Upper lobe of right lung (tissue), 1 donor: ENCODE results near the gene STRBP. TPM values are rescaled to one million over a fixed set of nuclear protein-coding genes. Genes with fewer than 3 reads are reported as not detected.
"Not testable (repeated sequence)": the region's sequence is repeated elsewhere in the genome, so short reads cannot be mapped to it uniquely, and the experiment has no call there.

ENCODE experiments used
- ATAC-seq: fragments of 200-7000 bp; cut with Tn5 transposase; one replicate; pipeline ENCODE4 v1.9.1; 2020; ENCODE audit warnings: mild to moderate bottlenecking, moderate library complexity
- DNase-seq: peaks from one replicate; pipeline ENCODE4 v3.0.0-alpha.2; 2020
- H3K27ac ChIP-seq: fragments of 200-600 bp; one replicate; pipeline ENCODE4 v1.8.0; 2022
- H3K27me3 ChIP-seq: fragments of 200-600 bp; one replicate; pipeline ENCODE4 v1.8.0; 2022; ENCODE audit warnings: mild to moderate bottlenecking
- H3K36me3 ChIP-seq: fragments of 200-600 bp; one replicate; pipeline ENCODE4 v1.8.0; 2022
- H3K4me1 ChIP-seq: fragments of 200-600 bp; one replicate; pipeline ENCODE4 v1.8.0; 2022
- H3K4me3 ChIP-seq: fragments of 200-600 bp; one replicate; pipeline ENCODE4 v1.8.0; 2022; ENCODE audit warnings: mild to moderate bottlenecking
- H3K9me3 ChIP-seq: fragments of 200-600 bp; one replicate; pipeline ENCODE4 v1.8.0; 2022
- CTCF ChIP-seq: fragments of 200-600 bp; IDR thresholded peaks from one replicate; pipeline ENCODE4 v1.8.0; 2022; ENCODE audit warnings: antibody characterized with exemption
- intact Hi-C: fragments of 100-400 bp; cut with DNase I; formaldehyde crosslinking; loops from one replicate; pipeline ENCODE4 v1.11.0; 2022
- total RNA-seq: library from RNA; stranded (reverse); fragmentation: NEBNext Ultra II Directional; extraction: Animal tissue kit (Norgen Biotek cat#: 25700); gene quantifications from one replicate; pipeline ENCODE4 v1.2.1, GENCODE V29; 2021
- donor health status: DM: no; HTN: yes; CAD: no; lungs with severe emphysema.

The STRBP gene
- total RNA-seq, 1 donor from 2014 or later = 24.7 TPM

- no peak overlapping the region for H3K4me3 ChIP-seq
- DNase-seq = no peak
- H3K27me3 ChIP-seq = no peaks in the 10 kb centered on the region
- no peak overlapping the region for H3K27ac ChIP-seq
- no peaks in the 10 kb centered on the region for H3K4me1 ChIP-seq
- H3K36me3 ChIP-seq = no peaks in the 10 kb centered on the region
- intact Hi-C loops = no loop called here
- H3K9me3 ChIP-seq = no peaks in the 10 kb centered on the region
- ATAC-seq = no peak
- no peak for TF ChIP-seq CTCF
Observed at GRCh38 chr9:123302348-123303214, 34.2 kb upstream of the STRBP start.

- H3K9me3 ChIP-seq, H3K4me1 ChIP-seq, H3K27ac ChIP-seq, H3K4me3 ChIP-seq, H3K27me3 ChIP-seq, H3K36me3 ChIP-seq, ATAC-seq, intact Hi-C loops, DNase-seq: not testable (repeated sequence)
Observed at GRCh38 chr9:123301936-123302335, 33.5 kb upstream of the STRBP start.

- Histone ChIP-seq H3K36me3 (no peaks in the 10 kb centered on the region), H3K4me1 (no peaks in the 10 kb centered on the region), H3K27ac (no peak overlapping the region), H3K9me3 (no peaks in the 10 kb centered on the region), H3K4me3 (no peak overlapping the region), H3K27me3 (no peaks in the 10 kb centered on the region)
- no peak for TF ChIP-seq CTCF
- ATAC-seq = no peak
- DNase-seq = no peak
- intact Hi-C loops = no loop called here
Observed at GRCh38 chr9:123300554-123300953, 32.2 kb upstream of the STRBP start.

GRCh38 chr9:123299558-123300126 lies 31.3 kb upstream of the STRBP start:
- DNase-seq (no peak), ATAC-seq (no peak)
- intact Hi-C loops = no loop called here
- H3K4me3 ChIP-seq = no peak overlapping the region
- no peak for TF ChIP-seq CTCF
- H3K27me3 ChIP-seq = no peaks in the 10 kb centered on the region
- no peaks in the 10 kb centered on the region for H3K4me1 ChIP-seq
- no peaks in the 10 kb centered on the region for H3K9me3 ChIP-seq
- H3K36me3 ChIP-seq = no peaks in the 10 kb centered on the region
- H3K27ac ChIP-seq = no peak overlapping the region

- no peak overlapping the region for H3K4me3 ChIP-seq
- no peak overlapping the region for H3K27ac ChIP-seq
- no peak for TF ChIP-seq CTCF
- DNase-seq = no peak
- intact Hi-C loops = no loop called here
- no peaks in the 10 kb centered on the region for H3K4me1 ChIP-seq
- no peaks in the 10 kb centered on the region for H3K27me3 ChIP-seq
- no peaks in the 10 kb centered on the region for H3K36me3 ChIP-seq
- no peak for ATAC-seq
- H3K9me3 ChIP-seq = no peaks in the 10 kb centered on the region
Observed at GRCh38 chr9:123296174-123296573, 27.8 kb upstream of the STRBP start.

- DNase-seq (no peak), ATAC-seq (no peak)
- H3K36me3 ChIP-seq = no peaks in the 10 kb centered on the region
- no peaks in the 10 kb centered on the region for H3K4me1 ChIP-seq
- no peak for TF ChIP-seq CTCF
- H3K9me3 ChIP-seq = no peaks in the 10 kb centered on the region
- no peak overlapping the region for H3K27ac ChIP-seq
- H3K27me3 ChIP-seq = no peaks in the 10 kb centered on the region
- intact Hi-C loops = no loop called here
- no peak overlapping the region for H3K4me3 ChIP-seq
Observed at GRCh38 chr9:123291736-123292135, 23.4 kb upstream of the STRBP start.
